Prostate gland (tissue), 2 donors: Measurements from ENCODE around the gene FLRT1.

ENCODE experiments used
- POLR2A ChIP-seq: fragments of 450-650 bp; IDR thresholded peaks from one replicate; pipeline ENCODE4 v1.6.1; 2016; ENCODE audit warnings: antibody characterized with exemption, mild to moderate bottlenecking
- POLR2AphosphoS5 ChIP-seq: sonication (generic); formaldehyde crosslinking; IDR thresholded peaks from one replicate; pipeline ENCODE4 v1.6.1; 2017; ENCODE audit warnings: antibody characterized with exemption
- TF ChIP-seq, protein P1 (sequence below), 4 experiments: fragments of 200-600 bp in 2 of 4; fragments of 450-650 bp in 2 of 4; sonication (generic) in 2 of 4; IDR thresholded peaks; 1 replicate in 3 of 4; 2 replicates in 1 of 4; pipeline ENCODE4 v1.5.1; 2016 to 2019; ENCODE audit warnings: antibody characterized with exemption in 4 of 4, mild to moderate bottlenecking in 2 of 4, moderate library complexity in 2 of 4

DNA sequence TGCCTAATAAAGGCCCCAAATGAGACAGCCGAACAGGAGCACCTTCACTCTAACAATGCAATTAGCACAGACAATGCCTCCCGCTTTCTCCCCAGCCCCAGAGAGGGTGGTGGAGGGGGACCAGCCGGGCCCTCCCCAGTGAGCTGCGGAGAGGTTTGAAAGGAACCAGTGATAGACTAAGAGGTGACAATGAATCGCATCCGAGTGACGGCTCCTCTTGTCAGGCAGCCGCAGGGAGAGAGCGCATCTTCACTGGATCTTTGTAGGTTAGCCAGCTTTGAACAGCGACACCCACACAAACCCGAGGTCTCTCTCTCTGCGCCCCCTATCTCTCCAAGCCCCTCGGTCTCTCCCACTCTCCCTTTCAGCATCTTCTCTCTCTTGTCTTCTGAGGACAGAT lies 28.0 kb downstream of the FLRT1 start:
- no peak for TF ChIP-seq POLR2A
- no peak for TF ChIP-seq POLR2AphosphoS5
- TF ChIP-seq, protein P1, sequence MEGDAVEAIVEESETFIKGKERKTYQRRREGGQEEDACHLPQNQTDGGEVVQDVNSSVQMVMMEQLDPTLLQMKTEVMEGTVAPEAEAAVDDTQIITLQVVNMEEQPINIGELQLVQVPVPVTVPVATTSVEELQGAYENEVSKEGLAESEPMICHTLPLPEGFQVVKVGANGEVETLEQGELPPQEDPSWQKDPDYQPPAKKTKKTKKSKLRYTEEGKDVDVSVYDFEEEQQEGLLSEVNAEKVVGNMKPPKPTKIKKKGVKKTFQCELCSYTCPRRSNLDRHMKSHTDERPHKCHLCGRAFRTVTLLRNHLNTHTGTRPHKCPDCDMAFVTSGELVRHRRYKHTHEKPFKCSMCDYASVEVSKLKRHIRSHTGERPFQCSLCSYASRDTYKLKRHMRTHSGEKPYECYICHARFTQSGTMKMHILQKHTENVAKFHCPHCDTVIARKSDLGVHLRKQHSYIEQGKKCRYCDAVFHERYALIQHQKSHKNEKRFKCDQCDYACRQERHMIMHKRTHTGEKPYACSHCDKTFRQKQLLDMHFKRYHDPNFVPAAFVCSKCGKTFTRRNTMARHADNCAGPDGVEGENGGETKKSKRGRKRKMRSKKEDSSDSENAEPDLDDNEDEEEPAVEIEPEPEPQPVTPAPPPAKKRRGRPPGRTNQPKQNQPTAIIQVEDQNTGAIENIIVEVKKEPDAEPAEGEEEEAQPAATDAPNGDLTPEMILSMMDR (IDR thresholded peaks at IDR 0.05), result no peak
